Measurements from ENCODE around the gene IQCM.

DNA sequence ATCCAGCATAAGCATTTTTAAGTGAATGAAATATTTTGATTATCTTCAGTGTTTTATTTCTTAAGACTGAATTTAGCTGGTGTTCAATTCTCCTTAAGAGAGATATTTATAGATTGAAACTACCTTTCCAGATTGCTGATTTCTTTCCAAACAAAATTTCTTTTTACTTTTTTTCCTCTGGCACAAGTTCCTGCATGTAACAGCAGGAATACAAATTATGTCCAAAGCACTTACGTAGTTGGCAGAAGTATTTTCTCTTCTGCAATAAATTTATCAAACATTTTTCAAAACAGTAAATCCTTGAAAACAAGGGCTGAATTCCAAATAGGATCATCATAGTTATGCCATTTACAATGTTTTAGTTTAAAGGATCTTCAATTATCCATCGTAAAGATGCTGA lies 412.6 kb downstream of the IQCM start:
- TF ChIP-seq, protein P1, sequence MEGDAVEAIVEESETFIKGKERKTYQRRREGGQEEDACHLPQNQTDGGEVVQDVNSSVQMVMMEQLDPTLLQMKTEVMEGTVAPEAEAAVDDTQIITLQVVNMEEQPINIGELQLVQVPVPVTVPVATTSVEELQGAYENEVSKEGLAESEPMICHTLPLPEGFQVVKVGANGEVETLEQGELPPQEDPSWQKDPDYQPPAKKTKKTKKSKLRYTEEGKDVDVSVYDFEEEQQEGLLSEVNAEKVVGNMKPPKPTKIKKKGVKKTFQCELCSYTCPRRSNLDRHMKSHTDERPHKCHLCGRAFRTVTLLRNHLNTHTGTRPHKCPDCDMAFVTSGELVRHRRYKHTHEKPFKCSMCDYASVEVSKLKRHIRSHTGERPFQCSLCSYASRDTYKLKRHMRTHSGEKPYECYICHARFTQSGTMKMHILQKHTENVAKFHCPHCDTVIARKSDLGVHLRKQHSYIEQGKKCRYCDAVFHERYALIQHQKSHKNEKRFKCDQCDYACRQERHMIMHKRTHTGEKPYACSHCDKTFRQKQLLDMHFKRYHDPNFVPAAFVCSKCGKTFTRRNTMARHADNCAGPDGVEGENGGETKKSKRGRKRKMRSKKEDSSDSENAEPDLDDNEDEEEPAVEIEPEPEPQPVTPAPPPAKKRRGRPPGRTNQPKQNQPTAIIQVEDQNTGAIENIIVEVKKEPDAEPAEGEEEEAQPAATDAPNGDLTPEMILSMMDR (IDR thresholded peaks at IDR 0.05): no peak
- no peak for TF ChIP-seq POLR2A (IDR thresholded peaks at IDR 0.05)
